Epidermal melanocyte (primary cell): ENCODE data around the gene TMEM165.
A peak's percentile ranks its signal among the peaks of the same experiment; 100 is the strongest.
"Not testable (repeated sequence)": the region's sequence is repeated elsewhere in the genome, so short reads cannot be mapped to it uniquely, and the experiment has no call there.

ENCODE experiments used
- DNase-seq: peaks from one replicate; pipeline ENCODE4 v3.0.0; 2011; ENCODE audit warnings: low spot score; ENCODE audit not compliant: insufficient read length

Gene TMEM165

GRCh38 chr4:55395529-55396307 is at the start of gene TMEM165:
TSS of gene TMEM165 (plus strand) at chr4:55395957. CDS start at chr4:55396190, 233 bp downstream.
- DNase-seq, result peak; percentile 54

GRCh38 chr4:55345980-55346850 is 49.5 kb upstream of the TMEM165 start, which contains the start of gene SRD5A3:
TSS of gene SRD5A3 (plus strand) at chr4:55346242. CDS start at chr4:55346337, 95 bp downstream.
- peak; percentile 81 for DNase-seq

GRCh38 chr4:55346851-55347255 is 48.9 kb upstream of the TMEM165 start:
- no peak for DNase-seq

- no peak for DNase-seq
Measured at GRCh38 chr4:55347610-55348228, 48.0 kb upstream of the TMEM165 start.

- DNase-seq, result no peak
Measured at GRCh38 chr4:55348466-55348865, 47.3 kb upstream of the TMEM165 start.

- not testable (repeated sequence) for DNase-seq
Measured at GRCh38 chr4:55350870-55351269, 44.9 kb upstream of the TMEM165 start.

GRCh38 chr4:55351824-55352223 is 43.9 kb upstream of the TMEM165 start:
- DNase-seq, result no peak

GRCh38 chr4:55352726-55353125 is 43.0 kb upstream of the TMEM165 start:
- no peak for DNase-seq

GRCh38 chr4:55353228-55353747 is 42.5 kb upstream of the TMEM165 start:
- not testable (repeated sequence) for DNase-seq

- no peak for DNase-seq
Measured at GRCh38 chr4:55354648-55355047, 41.1 kb upstream of the TMEM165 start.

- DNase-seq, result no peak
Measured at GRCh38 chr4:55355555-55355954, 40.2 kb upstream of the TMEM165 start.

- DNase-seq, result no peak
Measured at GRCh38 chr4:55356991-55357461, 38.7 kb upstream of the TMEM165 start.

GRCh38 chr4:55358246-55358645 is 37.5 kb upstream of the TMEM165 start:
- DNase-seq, result no peak

- DNase-seq, result peak; percentile 57
Measured at GRCh38 chr4:55358668-55359067, 37.1 kb upstream of the TMEM165 start.

GRCh38 chr4:55359397-55359916 is 36.3 kb upstream of the TMEM165 start:
- DNase-seq, result no peak

GRCh38 chr4:55362938-55363337 is 32.8 kb upstream of the TMEM165 start:
- not testable (repeated sequence) for DNase-seq

GRCh38 chr4:55363691-55364351 is 31.9 kb upstream of the TMEM165 start:
- no peak for DNase-seq

GRCh38 chr4:55364691-55365344 is 30.9 kb upstream of the TMEM165 start:
- no peak for DNase-seq

GRCh38 chr4:55365345-55365728 is 30.4 kb upstream of the TMEM165 start:
- no peak for DNase-seq

GRCh38 chr4:55366621-55367020 is 29.1 kb upstream of the TMEM165 start:
- no peak for DNase-seq
